Panc1 (cell line): ENCODE results near the gene SLC16A11. TPM values are rescaled to one million over a fixed set of nuclear protein-coding genes. Genes with fewer than 3 reads are reported as not detected.

Source experiments
- ATAC-seq: fragments of 200-7000 bp; cut with Tn5 transposase; 2 replicates; pipeline ENCODE4 v1.9.1; 2020; ENCODE audit warnings: mild to moderate bottlenecking, moderate library complexity
- BruUV-seq: library from RNA; stranded (reverse); fragments of 400-500 nt; replicated peaks from 2 replicates; lab custom pipeline; 2021; lab: Mats Ljungman, UMichigan
- CTCF ChIA-PET: fragments of 300-600 bp; sonication (Branson Sonifier 250); formaldehyde crosslinking; loops from one replicate; lab custom pipeline; 2022; ENCODE audit warnings: antibody characterized with exemption; lab: Charles Lee
- POLR2A ChIA-PET: fragments of 300-600 bp; sonication (Branson Sonifier 250); formaldehyde crosslinking; loops from one replicate; lab custom pipeline; 2022; ENCODE audit warnings: antibody characterized with exemption; lab: Charles Lee
- DNase-seq: peaks from one replicate; pipeline ENCODE4 v3.0.0-alpha.2; 2010; ENCODE audit warnings: low read depth, low spot score
- H3K27ac ChIP-seq: 2 replicates; pipeline ENCODE4 v1.5.1; 2011; ENCODE audit warnings: mild to moderate bottlenecking, low read length, inconsistent platforms
- H3K27me3 ChIP-seq: fragments of 200-500 bp; sonication (Bioruptor generic); 2 replicates; pipeline ENCODE4 v1.6.0; 2014; ENCODE audit warnings: low read length, inconsistent platforms; ENCODE audit not compliant: control insufficient read depth, insufficient read depth
- H3K36me3 ChIP-seq: fragments of 200-500 bp; sonication (Bioruptor generic); 2 replicates; pipeline ENCODE4 v1.5.1; 2014; ENCODE audit warnings: inconsistent platforms, mild to moderate bottlenecking, low read length, moderate library complexity; ENCODE audit not compliant: control insufficient read depth, insufficient read depth
- H3K4me1 ChIP-seq: 2 replicates; pipeline ENCODE4 v1.5.1; 2011; ENCODE audit warnings: inconsistent platforms, mild to moderate bottlenecking, low read length, moderate library complexity; ENCODE audit not compliant: control insufficient read depth, insufficient read depth
- H3K4me3 ChIP-seq, 2 experiments: 2 replicates each; pipeline ENCODE4 v1.5.1; 2011 to 2012; ENCODE audit warnings: low read depth in 2 of 2, low read length in 2 of 2, mild to moderate bottlenecking in 2 of 2, inconsistent platforms in 1 of 2, moderate library complexity in 1 of 2
- H3K9me3 ChIP-seq: fragments of 200-500 bp; sonication (Bioruptor generic); 2 replicates; pipeline ENCODE4 v1.5.1; 2014; ENCODE audit warnings: low read depth, mild to moderate bottlenecking, inconsistent platforms, low read length, moderate library complexity; ENCODE audit not compliant: control insufficient read depth, insufficient read depth
- CTCF ChIP-seq: fragments of 450-650 bp; IDR thresholded peaks from 2 replicates; pipeline ENCODE4 v1.5.1; 2017; ENCODE audit warnings: mild to moderate bottlenecking
- POLR2AphosphoS5 ChIP-seq: IDR thresholded peaks from 2 replicates; pipeline ENCODE4 v1.6.1; 2012; ENCODE audit warnings: mild to moderate bottlenecking, low read depth, low read length, moderate library complexity
- REST ChIP-seq, 2 experiments: IDR thresholded peaks; 2 replicates each; pipeline ENCODE4 v1.6.1; 2011 to 2012; ENCODE audit warnings: low read depth in 2 of 2, control low read depth in 1 of 2, low read length in 1 of 2, mild to moderate bottlenecking in 1 of 2, moderate library complexity in 1 of 2; ENCODE audit not compliant: insufficient read depth in 1 of 2
- SIN3A ChIP-seq: IDR thresholded peaks from 2 replicates; pipeline ENCODE4 v1.6.1; 2012; ENCODE audit warnings: low read depth, mild to moderate bottlenecking, low read length, moderate library complexity, borderline replicate concordance; ENCODE audit not compliant: insufficient read depth
- TCF7L2 ChIP-seq: IDR thresholded peaks from 2 replicates; pipeline ENCODE4 v1.6.1; 2011; ENCODE audit warnings: mild to moderate bottlenecking, low read depth, low read length, inconsistent platforms
- in situ Hi-C: cut with HindIII; loops from 2 replicates; pipeline ENCODE4 v1.10.0; 2016; ENCODE audit warnings: low sequenced_read_pairs, low pct_unique_long_range_greater_than_20kb
- intact Hi-C: fragments of 100-400 bp; cut with micrococcal nuclease; formaldehyde crosslinking; loops from one replicate; pipeline ENCODE4 v1.10.0; 2022; ENCODE audit not compliant: unreplicated experiment
- total RNA-seq: library from RNA; stranded (reverse); gene quantifications from one replicate; pipeline ENCODE4 v1.2.1, GENCODE V29; 2021; ENCODE audit not compliant: unreplicated experiment

SLC16A11 gene
- total RNA-seq, 1 experiment from 2014 or later: not detected

- H3K27me3 ChIP-seq: no peaks in the 10 kb centered on the region
- ATAC-seq: no peak
- POLR2A ChIA-PET: interaction anchor here (0.6 kb wide), 1 partner anchor 34 kb away, joined by 15 read pairs; no protein-coding TSS in a partner anchor
- no peak overlapping the region for H3K4me3 ChIP-seq
- TF ChIP-seq REST (IDR thresholded peaks at IDR 0.05; ENCODE audit: insufficient read depth in 1 of 2, low read depth in 2 of 2, low read length in 1 of 2) (no peak), TCF7L2 (no peak), SIN3A (no peak), POLR2AphosphoS5 (no peak)
- CTCF ChIA-PET: no interaction called here
- H3K9me3 ChIP-seq: no peaks in the 10 kb centered on the region
- H3K4me1 ChIP-seq: peaks cover 8% of the 10 kb centered on the region
- peaks cover 9% of the 10 kb centered on the region; the same call in 1 of the 2 replicates for H3K36me3 ChIP-seq
- DNase-seq: no peak
- in situ Hi-C loops (no loop called here), intact Hi-C loops (no loop called here)
- no TSS peak for BruUV-seq
- H3K27ac ChIP-seq: no peak overlapping the region
These were observed 36.7 kb downstream of the SLC16A11 start for GRCh38 chr17:7007143-7007542.

- in situ Hi-C loops: no loop called here
- ChIA-PET POLR2A (no interaction called here), CTCF (interaction anchor here (0.6 kb wide), 1 partner anchor 378 kb away, joined by 3 read pairs; no protein-coding TSS in a partner anchor)
- Histone ChIP-seq H3K36me3 (peaks cover 7% of the 10 kb centered on the region), H3K4me1 (peaks cover 5% of the 10 kb centered on the region), H3K9me3 (no peaks in the 10 kb centered on the region), H3K27ac (no peak overlapping the region), H3K27me3 (no peaks in the 10 kb centered on the region), H3K4me3 (no peak overlapping the region)
- no TSS peak for BruUV-seq
- TF ChIP-seq TCF7L2: no peak
- no peak for TF ChIP-seq REST (IDR thresholded peaks at IDR 0.05; ENCODE audit: insufficient read depth in 1 of 2, low read depth in 2 of 2, low read length in 1 of 2)
- no peak for TF ChIP-seq SIN3A
- no peak for TF ChIP-seq POLR2AphosphoS5
- TF ChIP-seq CTCF: no peak
- intact Hi-C loops: loop anchor here (2.0 kb wide), 1 partner anchor 93 kb away; no protein-coding TSS in a partner anchor
- DNase-seq (no peak), ATAC-seq (no peak)
These were observed 38.2 kb downstream of the SLC16A11 start for GRCh38 chr17:7005716-7006115.
